H9 (cell line): ENCODE data around the gene JMJD8. TPM values are rescaled to one million over a fixed set of nuclear protein-coding genes. Genes with fewer than 3 reads are reported as not detected.

Experiments
- DNase-seq: peaks from one replicate; pipeline ENCODE4 v3.0.0-alpha.2; 2017
- H2AFZ ChIP-seq: one replicate; pipeline ENCODE4 v1.6.1; 2013; ENCODE audit warnings: mild to moderate bottlenecking, low read length, control low read depth, moderate library complexity
- H2AK5ac ChIP-seq: 2 replicates; pipeline ENCODE4 v1.6.1; 2013; ENCODE audit warnings: low read length, control low read depth, mixed read lengths; ENCODE audit not compliant: insufficient read length
- H2BK120ac ChIP-seq: one replicate; pipeline ENCODE4 v1.6.1; 2013; ENCODE audit warnings: low read depth, mild to moderate bottlenecking, low read length, control low read depth, inconsistent platforms; ENCODE audit not compliant: poor library complexity, severe bottlenecking
- H2BK12ac ChIP-seq: 2 replicates; pipeline ENCODE4 v1.6.1; 2013; ENCODE audit warnings: low read length, control low read depth, mixed read lengths, low read depth; ENCODE audit not compliant: insufficient read length
- H2BK15ac ChIP-seq: 2 replicates; pipeline ENCODE4 v1.6.1; 2013; ENCODE audit warnings: low read depth, low read length, control low read depth
- H2BK20ac ChIP-seq: one replicate; pipeline ENCODE4 v1.6.1; 2013; ENCODE audit warnings: low read depth, mild to moderate bottlenecking, low read length, control low read depth, inconsistent platforms; ENCODE audit not compliant: poor library complexity, severe bottlenecking
- H2BK5ac ChIP-seq: 2 replicates; pipeline ENCODE4 v1.6.1; 2013; ENCODE audit warnings: low read length, control low read depth, mixed read lengths; ENCODE audit not compliant: insufficient read length
- H3K14ac ChIP-seq: 2 replicates; pipeline ENCODE4 v1.6.1; 2013; ENCODE audit warnings: low read length, control low read depth; ENCODE audit not compliant: insufficient read depth
- H3K18ac ChIP-seq: 2 replicates; pipeline ENCODE4 v1.6.1; 2013; ENCODE audit warnings: low read depth, mild to moderate bottlenecking, mixed read lengths, low read length, control low read depth; ENCODE audit not compliant: insufficient read length
- H3K23ac ChIP-seq: 2 replicates; pipeline ENCODE4 v1.6.1; 2013; ENCODE audit warnings: low read length, control low read depth, mixed read lengths, low read depth; ENCODE audit not compliant: insufficient read length
- H3K23me2 ChIP-seq: 2 replicates; pipeline ENCODE4 v1.6.1; 2013; ENCODE audit warnings: low read depth, mild to moderate bottlenecking, mixed read lengths, low read length, control low read depth; ENCODE audit not compliant: insufficient read length, poor library complexity, severe bottlenecking
- H3K27ac ChIP-seq: 2 replicates; pipeline ENCODE4 v1.5.1; 2013; ENCODE audit warnings: low read length, control low read depth, mixed read lengths, low read depth; ENCODE audit not compliant: insufficient read length
- H3K27me3 ChIP-seq: 2 replicates; pipeline ENCODE4 v1.6.1; 2013; ENCODE audit warnings: low read length, control low read depth, inconsistent platforms; ENCODE audit not compliant: insufficient read depth
- H3K4ac ChIP-seq: 2 replicates; pipeline ENCODE4 v1.6.1; 2013; ENCODE audit warnings: low read depth, mild to moderate bottlenecking, control low read depth, inconsistent platforms, low read length, moderate library complexity
- H3K4me1 ChIP-seq: 2 replicates; pipeline ENCODE4 v1.6.1; 2013; ENCODE audit warnings: low read length, control low read depth, inconsistent platforms; ENCODE audit not compliant: insufficient read depth
- H3K4me2 ChIP-seq: 2 replicates; pipeline ENCODE4 v1.6.1; 2013; ENCODE audit warnings: low read length, control low read depth, mixed read lengths; ENCODE audit not compliant: insufficient read length, insufficient read depth
- H3K56ac ChIP-seq: 2 replicates; pipeline ENCODE4 v1.6.1; 2013; ENCODE audit warnings: low read depth, mild to moderate bottlenecking, mixed read lengths, low read length, control low read depth; ENCODE audit not compliant: insufficient read length
- H3K79me1 ChIP-seq: 2 replicates; pipeline ENCODE4 v1.6.1; 2013; ENCODE audit warnings: low read depth, mild to moderate bottlenecking, moderate library complexity, low read length, control low read depth, inconsistent platforms; ENCODE audit not compliant: insufficient read depth, poor library complexity, severe bottlenecking
- H3K79me2 ChIP-seq: 2 replicates; pipeline ENCODE4 v1.6.1; 2013; ENCODE audit warnings: low read length, control low read depth, inconsistent platforms; ENCODE audit not compliant: insufficient read depth
- H3K9ac ChIP-seq: 2 replicates; pipeline ENCODE4 v1.6.1; 2013; ENCODE audit warnings: low read length, control low read depth, mixed read lengths; ENCODE audit not compliant: insufficient read length; ENCODE audit errors: extremely low read depth
- H3K9me3 ChIP-seq: one replicate; pipeline ENCODE4 v1.6.1; 2013; ENCODE audit warnings: low read depth, low read length, inconsistent platforms; ENCODE audit not compliant: control insufficient read depth
- H3T11ph ChIP-seq: one replicate; pipeline ENCODE4 v1.6.1; 2013; ENCODE audit warnings: mild to moderate bottlenecking, low read length, control low read depth, inconsistent platforms
- H4K20me1 ChIP-seq: one replicate; pipeline ENCODE4 v1.6.1; 2013; ENCODE audit not compliant: control insufficient read depth, insufficient read length, insufficient read depth
- H4K5ac ChIP-seq: 2 replicates; pipeline ENCODE4 v1.6.1; 2013; ENCODE audit warnings: low read depth, mild to moderate bottlenecking, mixed read lengths, low read length, control low read depth; ENCODE audit not compliant: insufficient read length
- H4K8ac ChIP-seq: replicated peaks from 2 replicates; pipeline ENCODE4 v1.6.1; 2013; ENCODE audit warnings: low read length, control low read depth, mixed read lengths, low read depth; ENCODE audit not compliant: insufficient read length
- H4K91ac ChIP-seq: 2 replicates; pipeline ENCODE4 v1.6.1; 2013; ENCODE audit warnings: low read depth, mild to moderate bottlenecking, moderate library complexity, mixed read lengths, low read length, control low read depth; ENCODE audit not compliant: insufficient read length
- H3K27ac Mint-ChIP-seq, 3 experiments: 2 replicates in 2 of 3; 3 replicates in 1 of 3; pipeline ENCODE4 v1.8.0; 2020 to 2021; ENCODE audit warnings: mixed read lengths in 3 of 3, mild to moderate bottlenecking in 1 of 3, moderate library complexity in 1 of 3
- H3K27me3 Mint-ChIP-seq: 2 replicates; pipeline ENCODE4 v1.8.0; 2021; ENCODE audit warnings: low read depth, mild to moderate bottlenecking, moderate library complexity, mixed read lengths
- H3K36me3 Mint-ChIP-seq, 3 experiments: 2 replicates in 2 of 3; 3 replicates in 1 of 3; pipeline ENCODE4 v1.8.0; 2020 to 2021; ENCODE audit warnings: low read depth in 3 of 3, mixed read lengths in 3 of 3; ENCODE audit not compliant: insufficient read depth in 1 of 3
- H3K4me1 Mint-ChIP-seq, 2 experiments: 2 replicates each; pipeline ENCODE4 v1.8.0; 2020; ENCODE audit warnings: mixed read lengths in 2 of 2
- H3K4me3 Mint-ChIP-seq, 2 experiments: 2 replicates in 1 of 2; 3 replicates in 1 of 2; pipeline ENCODE4 v1.8.0; 2020 to 2021; ENCODE audit warnings: mild to moderate bottlenecking in 2 of 2, mixed read lengths in 2 of 2, moderate library complexity in 1 of 2
- H3K9me3 Mint-ChIP-seq, 2 experiments: 2 replicates in 1 of 2; 3 replicates in 1 of 2; pipeline ENCODE4 v1.8.0; 2020; ENCODE audit warnings: mild to moderate bottlenecking in 2 of 2, mixed read lengths in 2 of 2, moderate library complexity in 1 of 2
- WGBS: extraction: QIAGEN DNeasy Blood & Tissue Kit; methylation state at CpG from one replicate; pipeline ENCODE4 v1.1.7; 2013; ENCODE audit warnings: missing lambda C conversion rate, low lambda C conversion rate, mixed read lengths; ENCODE audit not compliant: insufficient read length; ENCODE audit errors: extremely low coverage; 5-methylcytosine and 5-hydroxymethylcytosine counted together
- long read RNA-seq: library from polyadenylated mRNA; unstranded; transcript quantifications from one replicate; pipeline ENCODE4 v2.0.0, GENCODE V29; 2020
- total RNA-seq: library from RNA; stranded (reverse); gene quantifications from 2 replicates; pipeline ENCODE4 v1.2.1, GENCODE V29; 2021
- TF ChIP-seq, protein P1 (sequence below): fragments of 200-600 bp; sonication (generic); conservative IDR thresholded peaks from 3 replicates; pipeline ENCODE4 v1.8.0; 2021; ENCODE audit warnings: antibody characterized with exemption, mild to moderate bottlenecking

The JMJD8 gene, protein sequence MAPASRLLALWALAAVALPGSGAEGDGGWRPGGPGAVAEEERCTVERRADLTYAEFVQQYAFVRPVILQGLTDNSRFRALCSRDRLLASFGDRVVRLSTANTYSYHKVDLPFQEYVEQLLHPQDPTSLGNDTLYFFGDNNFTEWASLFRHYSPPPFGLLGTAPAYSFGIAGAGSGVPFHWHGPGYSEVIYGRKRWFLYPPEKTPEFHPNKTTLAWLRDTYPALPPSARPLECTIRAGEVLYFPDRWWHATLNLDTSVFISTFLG
- 50.1 and 52.7 TPM in 2 replicates for total RNA-seq
- long read RNA-seq, transcript JMJD8-203 (8 exons, 1,015 nt): major isoform, 20 of 86 reads
- long read RNA-seq, partial matches to known transcripts: 23 of 86 reads
- long read RNA-seq, other reads (novel, unspliced or antisense): 39 of 86 reads

DNA sequence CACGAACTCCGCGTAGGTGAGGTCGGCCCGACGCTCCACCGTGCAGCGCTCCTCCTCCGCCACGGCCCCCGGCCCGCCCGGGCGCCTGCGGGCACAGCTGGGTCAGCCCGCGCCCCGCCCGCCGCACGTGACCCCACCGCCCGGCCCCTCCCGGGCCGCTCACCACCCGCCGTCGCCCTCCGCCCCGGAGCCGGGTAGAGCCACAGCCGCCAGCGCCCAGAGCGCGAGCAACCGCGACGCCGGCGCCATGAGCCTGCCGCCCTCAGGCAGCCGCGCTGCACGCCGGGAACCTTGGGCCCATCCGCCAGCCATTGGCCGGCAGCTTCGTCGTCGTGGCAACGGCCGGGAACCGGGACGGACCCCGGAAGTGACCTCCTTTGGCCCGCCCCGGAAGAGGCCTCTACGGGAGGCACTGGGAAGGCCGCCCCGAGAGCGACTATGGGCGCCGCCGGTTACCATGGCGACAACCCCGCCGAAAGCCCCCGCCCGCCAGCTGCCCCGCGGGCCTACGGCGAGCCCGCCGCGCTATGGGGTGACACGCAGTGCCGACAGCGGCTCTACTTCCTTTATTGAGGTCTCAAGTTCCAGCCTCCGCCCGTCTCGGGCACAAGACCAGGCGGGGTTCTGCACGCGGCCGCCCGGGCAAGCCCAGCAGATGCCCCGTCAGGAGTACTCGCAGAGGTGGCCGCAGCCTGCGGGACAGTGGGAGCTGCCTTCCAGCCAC, at the start of gene JMJD8:
Gene JMJD8 (minus strand): TSS at position 264 of the 724 bp plus-strand sequence. CDS start 15 bp downstream, at position 249.
- no peak within 1 kb of the TSS for H4K5ac ChIP-seq
- TF ChIP-seq, protein P1, sequence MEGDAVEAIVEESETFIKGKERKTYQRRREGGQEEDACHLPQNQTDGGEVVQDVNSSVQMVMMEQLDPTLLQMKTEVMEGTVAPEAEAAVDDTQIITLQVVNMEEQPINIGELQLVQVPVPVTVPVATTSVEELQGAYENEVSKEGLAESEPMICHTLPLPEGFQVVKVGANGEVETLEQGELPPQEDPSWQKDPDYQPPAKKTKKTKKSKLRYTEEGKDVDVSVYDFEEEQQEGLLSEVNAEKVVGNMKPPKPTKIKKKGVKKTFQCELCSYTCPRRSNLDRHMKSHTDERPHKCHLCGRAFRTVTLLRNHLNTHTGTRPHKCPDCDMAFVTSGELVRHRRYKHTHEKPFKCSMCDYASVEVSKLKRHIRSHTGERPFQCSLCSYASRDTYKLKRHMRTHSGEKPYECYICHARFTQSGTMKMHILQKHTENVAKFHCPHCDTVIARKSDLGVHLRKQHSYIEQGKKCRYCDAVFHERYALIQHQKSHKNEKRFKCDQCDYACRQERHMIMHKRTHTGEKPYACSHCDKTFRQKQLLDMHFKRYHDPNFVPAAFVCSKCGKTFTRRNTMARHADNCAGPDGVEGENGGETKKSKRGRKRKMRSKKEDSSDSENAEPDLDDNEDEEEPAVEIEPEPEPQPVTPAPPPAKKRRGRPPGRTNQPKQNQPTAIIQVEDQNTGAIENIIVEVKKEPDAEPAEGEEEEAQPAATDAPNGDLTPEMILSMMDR: no peak
- no peak within 1 kb of the TSS for H2BK12ac ChIP-seq
- no peak within 1 kb of the TSS for H2AK5ac ChIP-seq
- H3K23ac ChIP-seq: no peak within 1 kb of the TSS
- H3T11ph ChIP-seq: no peak within 1 kb of the TSS
- no peaks in the 10 kb centered on the region for H3K9me3 ChIP-seq
- no peak within 1 kb of the TSS for H2BK120ac ChIP-seq
- H2BK20ac ChIP-seq: no peak within 1 kb of the TSS
- H3K9me3 Mint-ChIP-seq: no peaks in the 10 kb centered on the region
- WGBS: no CpG with 5 or more reads among the region's 91 CpGs
- H3K27me3 Mint-ChIP-seq: no peaks in the 10 kb centered on the region; the same call in 1 of the 2 replicates
- H3K23me2 ChIP-seq: peaks cover 11% of the 10 kb centered on the region
- H3K14ac ChIP-seq: no peak within 1 kb of the TSS
- H3K4me3 Mint-ChIP-seq: peak within 1 kb of the TSS; percentile 81 to 86
- no peak within 1 kb of the TSS for H2BK15ac ChIP-seq
- peaks cover 10 to 22% of the 10 kb centered on the region in 2 experiments; a peak in 3 of 4 replicates for H3K4me1 Mint-ChIP-seq
- H3K4ac ChIP-seq: no peak within 1 kb of the TSS
- no peak within 1 kb of the TSS for H3K27ac ChIP-seq
- H3K4me2 ChIP-seq: peak within 1 kb of the TSS; percentile 20
- H3K27ac Mint-ChIP-seq: peak within 1 kb of the TSS in 1 of 3 experiments; percentile 83; a peak in 2 of 7 replicates
- no peak within 1 kb of the TSS for H2AFZ ChIP-seq
- no peak within 1 kb of the TSS for H2BK5ac ChIP-seq
- no peak within 1 kb of the TSS for H3K56ac ChIP-seq
- peak within 1 kb of the TSS; percentile 21 for H3K9ac ChIP-seq
- H3K27me3 ChIP-seq: no peaks in the 10 kb centered on the region
- H3K18ac ChIP-seq: no peak within 1 kb of the TSS
- no peak within 1 kb of the TSS for H4K91ac ChIP-seq
- peaks cover 15 to 47% (median 44%) of the 10 kb centered on the region in 3 experiments; a peak in 6 of 7 replicates for H3K36me3 Mint-ChIP-seq
- H4K20me1 ChIP-seq: no peaks in the 10 kb centered on the region
- no peak within 1 kb of the TSS for H4K8ac ChIP-seq
- H3K79me2 ChIP-seq: peaks cover 2% of the 10 kb centered on the region; the same call in 1 of the 2 replicates
- no peaks in the 10 kb centered on the region for H3K79me1 ChIP-seq
- DNase-seq: peak; percentile 97
- no peaks in the 10 kb centered on the region for H3K4me1 ChIP-seq
